Activated CD8-positive, alpha-beta memory T cell treated with anti-CD3 and anti-CD28 coated beads for 24 hours (primary cell): ENCODE measurements around the gene NFIB.

Source experiments
- DNase-seq: peaks from one replicate; pipeline ENCODE4 v3.0.0-alpha.2; 2020

NFIB gene

DNA sequence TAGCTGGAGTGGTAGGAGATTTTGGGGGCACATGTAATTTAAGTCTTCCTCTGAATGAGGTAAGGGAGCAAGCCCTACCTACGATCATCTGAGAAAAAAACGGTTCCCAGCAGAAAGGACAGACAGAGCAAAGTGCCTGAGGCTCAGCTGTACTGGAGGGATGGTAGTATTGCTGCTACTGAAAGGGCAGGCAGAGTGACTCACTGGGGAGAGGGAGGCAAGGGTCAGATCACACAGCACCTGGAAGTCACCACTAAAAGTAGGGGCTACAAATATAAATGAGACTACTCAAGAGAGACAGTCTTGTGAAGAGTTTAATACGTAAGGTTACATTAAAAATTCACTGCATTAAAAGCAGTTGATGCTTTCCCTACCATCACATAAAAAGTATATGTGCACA, 75.9 kb downstream of the NFIB start:
- no peak for DNase-seq

DNA sequence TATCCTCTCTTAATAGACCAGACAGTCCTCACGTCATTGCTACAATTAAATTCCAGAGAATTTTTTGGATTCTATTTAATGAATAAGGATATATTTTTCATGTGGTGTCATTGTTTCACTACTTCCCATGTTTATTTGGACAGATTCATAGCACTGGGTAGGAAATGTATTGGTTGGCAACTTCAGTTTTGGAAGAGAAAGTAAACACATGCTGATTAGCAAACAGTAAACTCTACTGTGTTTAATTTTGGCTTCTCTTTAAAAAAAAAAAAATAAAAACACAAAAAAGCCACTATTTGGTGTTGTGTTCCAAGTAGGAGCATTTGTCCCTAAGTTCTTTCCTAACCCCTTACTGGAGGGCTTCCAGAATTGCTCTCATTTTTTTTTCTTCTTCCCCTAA, 77.3 kb downstream of the NFIB start:
- DNase-seq = no peak

GRCh38 chr9:14232111-14232510, 81.8 kb downstream of the NFIB start:
- no peak for DNase-seq

GRCh38 chr9:14231196-14231990, 82.5 kb downstream of the NFIB start:
- DNase-seq = no peak

GRCh38 chr9:14228602-14229001, 85.3 kb downstream of the NFIB start:
- DNase-seq = no peak

GRCh38 chr9:14226855-14227532, 86.9 kb downstream of the NFIB start:
- no peak for DNase-seq

GRCh38 chr9:14223081-14223480, 90.9 kb downstream of the NFIB start:
- no peak for DNase-seq

DNA sequence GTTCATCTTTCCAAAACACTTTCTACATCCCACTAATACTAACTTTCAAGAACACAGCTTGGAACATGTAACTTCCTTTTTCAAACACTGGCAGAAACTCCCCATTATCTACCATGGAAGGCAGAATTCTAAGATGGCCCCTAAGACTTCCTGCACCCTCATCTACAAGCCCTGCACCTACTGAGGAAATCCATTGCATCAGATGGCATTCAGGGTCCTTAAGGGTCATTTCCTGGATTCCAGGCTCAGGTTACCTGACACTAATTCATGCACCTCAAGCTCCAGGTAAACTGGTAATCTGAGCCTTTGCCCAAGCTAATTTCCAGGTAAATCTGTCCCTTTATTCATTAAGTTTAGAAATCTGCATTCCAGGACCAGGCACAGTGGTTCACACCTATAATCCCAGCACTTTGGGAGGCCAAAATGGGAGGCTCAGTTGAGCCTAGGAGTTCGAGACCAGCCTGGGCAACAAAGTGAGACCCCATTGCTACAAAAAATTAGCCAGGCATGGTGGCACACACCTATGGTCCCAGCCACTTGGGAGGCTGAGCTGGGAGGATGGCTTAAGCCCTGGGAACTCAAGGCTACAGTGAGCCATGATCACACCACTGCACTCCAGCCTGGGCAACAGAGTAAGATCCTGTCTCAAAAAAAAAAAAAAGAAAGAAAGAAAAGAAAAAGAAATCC, 91.6 kb downstream of the NFIB start:
- DNase-seq = no peak

GRCh38 chr9:14221558-14221957, 92.4 kb downstream of the NFIB start:
- DNase-seq = no peak

GRCh38 chr9:14221119-14221518, 92.8 kb downstream of the NFIB start:
- DNase-seq = no peak

DNA sequence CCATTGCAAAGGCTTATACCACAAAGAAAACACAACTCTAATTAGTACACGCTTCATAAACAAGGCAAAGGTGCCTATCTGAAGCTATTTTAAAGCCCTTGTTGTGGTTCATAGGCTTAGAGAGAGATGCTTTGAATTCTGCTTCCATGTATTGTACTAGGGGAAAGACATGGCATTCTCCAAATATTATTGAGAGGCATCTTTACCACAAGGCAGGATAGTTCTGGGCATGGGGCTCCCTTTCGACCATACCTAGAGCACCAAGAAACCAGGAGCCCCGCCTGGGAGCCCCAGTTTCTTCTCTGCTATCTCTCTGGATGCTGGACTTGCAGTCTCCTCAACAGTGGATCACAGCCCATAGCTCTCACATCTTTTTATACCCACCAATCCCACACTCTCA, 93.7 kb downstream of the NFIB start:
- DNase-seq = no peak

DNA sequence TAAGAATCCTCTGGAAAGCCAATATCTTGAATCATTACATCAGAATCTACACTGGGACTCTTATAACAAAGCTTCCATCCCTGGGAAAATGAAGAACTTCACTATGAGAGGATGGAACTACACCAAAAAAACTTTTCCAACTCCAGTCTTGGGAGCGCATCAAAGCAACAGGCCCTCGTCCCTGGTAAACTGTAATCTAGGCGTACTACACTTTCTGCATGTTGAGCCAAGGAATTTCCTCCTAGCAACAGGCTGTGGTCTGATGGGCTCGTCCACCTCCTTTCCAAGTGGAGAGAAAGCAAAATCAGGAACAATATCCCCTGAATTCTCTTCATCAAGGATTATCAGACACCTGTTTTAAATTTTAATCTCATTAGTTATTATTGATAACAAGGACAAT, 94.1 kb downstream of the NFIB start:
- DNase-seq = no peak

DNA sequence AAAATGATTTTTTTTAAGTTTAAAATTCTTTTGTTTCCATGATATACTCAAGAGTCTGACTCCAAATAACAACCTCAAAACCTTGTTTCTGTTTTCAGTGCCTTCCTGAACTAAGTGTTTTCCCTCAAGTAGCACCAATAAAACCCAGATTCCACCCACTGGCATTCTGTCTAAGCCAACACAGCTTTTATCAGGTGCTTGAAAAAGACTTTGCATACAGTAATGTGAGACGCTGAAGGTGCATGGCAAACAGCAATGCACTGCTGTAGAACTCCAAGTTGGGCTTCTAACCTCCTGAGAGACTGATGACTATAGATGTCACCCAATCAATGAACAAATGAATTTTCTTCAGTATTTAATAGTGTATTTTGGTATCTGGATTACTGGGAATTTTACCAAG, 95.7 kb downstream of the NFIB start:
- DNase-seq = no peak

GRCh38 chr9:14216612-14217194, 97.2 kb downstream of the NFIB start:
- no peak for DNase-seq

GRCh38 chr9:14215614-14216013, 98.3 kb downstream of the NFIB start:
- no peak for DNase-seq

GRCh38 chr9:14214693-14215092, 99.2 kb downstream of the NFIB start:
- no peak for DNase-seq

GRCh38 chr9:14214065-14214684, 99.8 kb downstream of the NFIB start:
- no peak for DNase-seq

- no peak for DNase-seq
These were observed 100.4 kb downstream of the NFIB start for GRCh38 chr9:14213504-14213903.

DNA sequence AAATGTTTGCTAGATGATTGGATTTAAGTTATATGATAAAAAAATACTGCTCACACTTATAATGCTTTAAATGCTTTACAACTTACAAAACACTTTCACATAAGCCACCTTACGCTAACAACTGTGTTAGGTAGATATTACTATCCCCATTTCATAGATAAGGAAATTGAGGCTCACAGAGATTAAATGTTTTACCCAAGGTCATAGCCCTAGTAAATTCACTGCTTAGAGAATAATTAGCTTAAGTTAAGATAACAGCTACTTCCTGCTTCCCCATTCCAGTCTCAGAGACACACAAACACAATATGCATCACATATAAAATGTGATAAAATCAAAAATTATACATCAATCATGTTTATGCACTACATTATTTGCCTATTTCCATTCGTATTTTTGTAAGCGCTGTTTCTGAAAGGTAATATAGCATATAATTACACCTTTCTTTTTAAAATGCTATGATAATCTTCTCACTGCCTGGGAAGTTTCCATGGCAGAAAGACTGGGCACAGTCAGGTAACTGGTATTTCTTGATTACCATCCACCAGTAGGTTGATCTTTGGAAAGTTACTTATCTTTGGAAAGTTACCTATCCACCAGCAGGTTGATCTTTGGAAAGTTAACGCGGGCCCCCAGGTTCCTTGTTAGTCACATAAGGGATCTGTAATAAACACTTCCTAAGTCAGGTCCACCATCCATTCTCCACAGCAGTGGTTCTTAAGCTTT, 101.1 kb downstream of the NFIB start:
- no peak for DNase-seq

GRCh38 chr9:14212077-14212476, 101.9 kb downstream of the NFIB start:
- DNase-seq = no peak

DNA sequence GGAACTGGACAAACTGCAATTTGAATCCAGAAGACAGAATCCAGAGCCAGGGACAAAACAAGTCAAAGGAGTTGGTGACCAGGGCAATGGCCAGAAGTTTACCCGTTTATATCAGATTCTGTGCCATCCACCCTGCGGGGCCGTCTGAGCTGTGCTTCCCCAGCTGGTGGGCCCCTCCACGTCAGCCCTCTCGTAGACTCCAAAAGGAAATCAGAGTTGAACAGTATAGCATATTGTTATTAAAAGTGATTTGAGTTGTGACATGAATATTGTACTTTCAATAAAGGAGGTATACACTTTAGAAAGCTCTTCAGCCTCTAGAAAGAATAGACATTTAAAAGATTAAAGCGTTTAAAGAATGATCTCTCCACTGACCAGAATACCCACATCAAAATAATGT, 102.4 kb downstream of the NFIB start:
- DNase-seq = no peak

DNA sequence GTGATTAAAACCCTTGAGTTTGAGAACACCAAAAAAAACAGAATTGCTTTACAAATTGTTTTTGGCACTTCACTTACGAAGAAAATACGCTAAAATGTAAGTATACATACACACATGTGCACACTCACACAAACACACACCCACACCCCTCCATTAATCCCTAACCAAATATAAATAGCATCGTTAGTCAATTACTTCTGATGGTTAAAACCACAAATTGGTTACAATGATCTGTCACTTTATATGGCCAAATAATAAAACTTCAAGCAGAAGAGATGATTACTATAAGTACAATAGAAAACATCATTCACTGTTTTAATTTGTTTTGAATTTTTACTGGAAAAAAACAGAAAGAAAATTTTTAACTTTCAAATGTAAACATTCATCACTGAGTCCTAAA, 103.5 kb downstream of the NFIB start:
- no peak for DNase-seq
